HepG2 (cell line): ENCODE results near the gene SH2B2. TPM values are rescaled to one million over a fixed set of nuclear protein-coding genes. Genes with fewer than 3 reads are reported as not detected.

Experiments
- ATAC-seq: fragments of 200-7000 bp; cut with Tn5 transposase; 3 replicates; pipeline ENCODE4 v1.9.1; 2020; ENCODE audit warnings: mild to moderate bottlenecking, moderate library complexity
- BruUV-seq: library from RNA; stranded (reverse); fragments of 400-500 nt; replicated peaks from 2 replicates; lab custom pipeline; 2021; lab: Mats Ljungman, UMichigan
- CTCF ChIA-PET: fragments of 300-600 bp; formaldehyde crosslinking; extraction: SDS; loops from one replicate; lab custom pipeline; 2021; ENCODE audit warnings: low total read pairs, inconsistent platforms, low intra/inter-chr PET ratio; lab: Yijun Ruan, JAX
- POLR2A ChIA-PET: fragments of 350-600 bp; sonication (Branson Sonifier 250); formaldehyde crosslinking; loops from one replicate; lab custom pipeline; 2020; ENCODE audit warnings: antibody characterized with exemption, inconsistent platforms; lab: Yijun Ruan, JAX
- DNase-seq: peaks from one replicate; pipeline ENCODE4 v3.0.0-alpha.2; 2015; ENCODE audit warnings: low spot score
- FAIRE-seq: peaks from 3 replicates; lab custom pipeline; 2011; peaks lifted over from hg19 to GRCh38; lab: Jason Lieb, UNC
- H2AFZ ChIP-seq: one replicate; pipeline ENCODE4 v1.6.1; 2011; ENCODE audit warnings: low read length, inconsistent platforms
- H3K27ac ChIP-seq: fragments of 300-600 bp; 3 replicates; pipeline ENCODE4 v1.8.0; 2011; ENCODE audit warnings: mixed run types, mild to moderate bottlenecking, mixed read lengths, low read length, inconsistent platforms; ENCODE audit not compliant: insufficient read depth; ENCODE audit errors: extremely low read length
- H3K27me3 ChIP-seq, 2 experiments: fragments of 200-600 bp in 1 of 2; 2 replicates in 1 of 2; 3 replicates in 1 of 2; pipeline versions ENCODE4 v1.6.0 to v1.8.0; 2011; ENCODE audit warnings: low read length in 2 of 2, mild to moderate bottlenecking in 2 of 2, moderate library complexity in 2 of 2, inconsistent platforms in 1 of 2; ENCODE audit not compliant: insufficient read depth in 2 of 2, control insufficient read depth in 1 of 2
- H3K36me3 ChIP-seq, 2 experiments: fragments of 200-600 bp in 1 of 2; replicated peaks in 1 of 2; 2 replicates in 1 of 2; 3 replicates in 1 of 2; pipeline versions ENCODE4 v1.5.1 to v1.8.0; 2011; ENCODE audit warnings: low read length in 2 of 2, inconsistent platforms in 1 of 2; ENCODE audit not compliant: insufficient read depth in 2 of 2, control insufficient read depth in 1 of 2
- H3K4me1 ChIP-seq: 2 replicates; pipeline ENCODE4 v1.5.1; 2012; ENCODE audit warnings: low read length, inconsistent platforms; ENCODE audit not compliant: insufficient read depth
- H3K4me2 ChIP-seq: 2 replicates; pipeline ENCODE4 v1.6.0; 2011; ENCODE audit warnings: low read depth, low read length, inconsistent platforms
- H3K4me3 ChIP-seq, 3 experiments: fragments of 200-600 bp in 1 of 3; sonication (generic), shearing (Covaris generic) in 1 of 3; replicated peaks in 1 of 3; 2 replicates each; pipeline ENCODE4 v1.5.1; 2011 to 2016; ENCODE audit warnings: low read length in 3 of 3, inconsistent platforms in 2 of 3, low read depth in 2 of 3, mild to moderate bottlenecking in 2 of 3, control low read depth in 1 of 3, mixed read lengths in 1 of 3; ENCODE audit not compliant: insufficient read depth in 1 of 3
- H3K79me2 ChIP-seq: one replicate; pipeline ENCODE4 v1.6.1; 2011; ENCODE audit warnings: low read length, inconsistent platforms; ENCODE audit not compliant: insufficient read depth
- H3K9ac ChIP-seq: 2 replicates; pipeline ENCODE4 v1.6.0; 2011; ENCODE audit warnings: mild to moderate bottlenecking, low read depth, low read length, inconsistent platforms; ENCODE audit not compliant: insufficient read depth
- H3K9me3 ChIP-seq: 2 replicates; pipeline ENCODE4 v1.5.1; 2012; ENCODE audit warnings: mild to moderate bottlenecking, low read length
- H4K20me1 ChIP-seq: 2 replicates; pipeline ENCODE4 v1.6.0; 2011; ENCODE audit warnings: inconsistent platforms, mild to moderate bottlenecking, low read length, moderate library complexity; ENCODE audit not compliant: insufficient read depth
- BHLHE40 ChIP-seq: IDR thresholded peaks from 2 replicates; pipeline ENCODE4 v1.6.1; 2011; ENCODE audit warnings: low read length, improper control_type of control experiment
- BRCA1 ChIP-seq: sonication (generic); formaldehyde crosslinking; IDR thresholded peaks from 2 replicates; pipeline ENCODE4 v1.4.0; 2020; ENCODE audit warnings: missing genetic modification reagents
- DNMT3B ChIP-seq: conservative IDR thresholded peaks from 2 replicates; pipeline ENCODE4 v1.6.1; 2016; ENCODE audit warnings: missing biosample characterization, control low read depth
- GATAD1 ChIP-seq: IDR thresholded peaks from 2 replicates; pipeline ENCODE4 v1.6.1; 2016; ENCODE audit warnings: missing genetic modification reagents, missing compliant biosample characterization
- HDAC6 ChIP-seq: fragments of 200-600 bp; sonication (generic); IDR thresholded peaks from 2 replicates; pipeline ENCODE4 v1.7.0; 2017; ENCODE audit warnings: mild to moderate bottlenecking, antibody characterized with exemption, low read length, low read depth
- NCOA1 ChIP-seq: sonication (generic); formaldehyde crosslinking; IDR thresholded peaks from 2 replicates; pipeline ENCODE4 v1.9.0; 2021; ENCODE audit warnings: missing genetic modification reagents
- PPARG ChIP-seq: conservative IDR thresholded peaks from 2 replicates; pipeline ENCODE4 v1.6.1; 2016; ENCODE audit warnings: missing biosample characterization, missing genetic modification reagents
- REST ChIP-seq, 2 experiments: IDR thresholded peaks; 2 replicates each; pipeline ENCODE4 v1.6.1; 2011 to 2012; ENCODE audit warnings: low read length in 2 of 2, borderline replicate concordance in 1 of 2, low read depth in 1 of 2, mild to moderate bottlenecking in 1 of 2, moderate library complexity in 1 of 2
- SALL1 ChIP-seq: sonication (generic); formaldehyde crosslinking; IDR thresholded peaks from 2 replicates; pipeline ENCODE4 v1.8.0; 2022; ENCODE audit warnings: mild to moderate bottlenecking, missing genetic modification reagents
- TBX2 ChIP-seq: sonication (generic); formaldehyde crosslinking; IDR thresholded peaks from 2 replicates; pipeline ENCODE4 v1.5.0; 2020; ENCODE audit warnings: missing genetic modification reagents, mild to moderate bottlenecking, borderline replicate concordance
- TGIF2 ChIP-seq: IDR thresholded peaks from 2 replicates; pipeline ENCODE4 v1.6.1; 2016; ENCODE audit warnings: control low read depth, missing compliant biosample characterization
- THAP11 ChIP-seq: IDR thresholded peaks from 2 replicates; pipeline ENCODE4 v1.6.1; 2016; ENCODE audit warnings: missing biosample characterization, missing genetic modification reagents
- TOPORS ChIP-seq: sonication (generic); formaldehyde crosslinking; IDR thresholded peaks from 2 replicates; pipeline ENCODE4 v1.8.0; 2023; ENCODE audit warnings: mild to moderate bottlenecking, missing genetic modification reagents
- ZC3H13 ChIP-seq: sonication (generic); formaldehyde crosslinking; IDR thresholded peaks from 2 replicates; pipeline ENCODE4 v1.8.1; 2023; ENCODE audit warnings: mild to moderate bottlenecking, missing genetic modification reagents, moderate library complexity
- ZFP37 ChIP-seq: sonication (generic); formaldehyde crosslinking; IDR thresholded peaks from 2 replicates; pipeline ENCODE4 v1.4.0; 2020; ENCODE audit warnings: missing genetic modification reagents, borderline replicate concordance
- ZFP91 ChIP-seq: sonication (generic); formaldehyde crosslinking; IDR thresholded peaks from 2 replicates; pipeline ENCODE4 v1.9.0; 2022; ENCODE audit warnings: missing genetic modification reagents, mild to moderate bottlenecking, borderline replicate concordance
- ZNF225 ChIP-seq: sonication (generic); formaldehyde crosslinking; IDR thresholded peaks from 2 replicates; pipeline ENCODE4 v1.4.0; 2020; ENCODE audit warnings: mild to moderate bottlenecking, missing genetic modification reagents
- ZNF451 ChIP-seq: sonication (generic); formaldehyde crosslinking; IDR thresholded peaks from 2 replicates; pipeline ENCODE4 v1.5.0; 2020; ENCODE audit warnings: mild to moderate bottlenecking, missing genetic modification reagents
- ZNF670 ChIP-seq: sonication (generic); formaldehyde crosslinking; IDR thresholded peaks from 2 replicates; pipeline ENCODE4 v1.8.0; 2022; ENCODE audit warnings: mild to moderate bottlenecking, missing genetic modification reagents, borderline replicate concordance
- ZNF740 ChIP-seq: sonication (generic); formaldehyde crosslinking; IDR thresholded peaks from 2 replicates; pipeline ENCODE4 v1.4.0; 2020; ENCODE audit warnings: missing genetic modification reagents
- WGBS: methylation state at CpG from one replicate; pipeline ENCODE4 v1.1.6; 2017; ENCODE audit warnings: low lambda C conversion rate; 5-methylcytosine and 5-hydroxymethylcytosine counted together
- in situ Hi-C: cut with HindIII; loops from 2 replicates; pipeline ENCODE4 v1.10.0; 2017; ENCODE audit warnings: low pct_unique_long_range_greater_than_20kb; ENCODE audit not compliant: extremely low pct_ligation_motif_present
- intact Hi-C: fragments of 100-400 bp; cut with micrococcal nuclease; formaldehyde crosslinking; loops from one replicate; pipeline ENCODE4 v1.10.0; 2022; ENCODE audit not compliant: unreplicated experiment
- polyA plus RNA-seq, 8 experiments: library from polyadenylated mRNA; depleted of rRNA in 3 of 8; stranded (reverse) in 7 of 8; unstranded in 1 of 8; fragments of >200 nt; fragmentation: Illumina TruSeq in 4 of 8; extraction: Trizol in 4 of 8; gene quantifications; 2 replicates each; pipeline versions ENCODE4 v1.2.1 to v1.2.3, GENCODE V29; 2011 to 2016; ENCODE audit warnings: low read depth in 4 of 8, missing spikeins in 1 of 8, mixed read lengths in 1 of 8; ENCODE audit not compliant: insufficient read depth in 1 of 8
- total RNA-seq, 5 experiments: library from RNA; depleted of rRNA; stranded (reverse); fragments of >200 nt; fragmentation: Illumina TruSeq; extraction: Trizol; gene quantifications; 2 replicates each; pipeline ENCODE4 v1.2.3, GENCODE V29; 2016; ENCODE audit warnings: low read depth in 1 of 5

Gene SH2B2
- total and polyA plus RNA-seq, 2 of the 13 experiments (the other 11 are each of a cell fraction or from before 2014, with no cell fraction given), result 0.46 to 1.3 TPM

GRCh38 chr7:102258073-102258748 lies 28.5 kb upstream of the SH2B2 start:
- BruUV-seq, result no TSS peak
- Histone ChIP-seq H3K4me2 (peak overlapping the region; percentile 50), H3K4me3 (peak overlapping the region in 1 of 3 experiments; percentile 24; a peak in 1 of 6 replicates), H3K4me1 (peaks cover 68% of the 10 kb centered on the region), H3K36me3 (no peaks in the 10 kb centered on the region), H3K9ac (peak overlapping the region; percentile 55), H2AFZ (no peak overlapping the region), H3K79me2 (no peaks in the 10 kb centered on the region), H3K9me3 (no peaks in the 10 kb centered on the region), H3K27me3 (no peaks in the 10 kb centered on the region), H3K27ac (peak overlapping the region; percentile 88), H4K20me1 (no peaks in the 10 kb centered on the region)
- in situ Hi-C loops, result loop anchor here (10.0 to 25.0 kb wide), 2 partner anchors 443 to 571 kb away; partner anchors contain the start of gene CUX1
- peak; percentile 94 for ATAC-seq
- ChIA-PET POLR2A (no interaction called here), CTCF (no interaction called here)
- intact Hi-C loops, result no loop called here
- 3% methylated on average over 8 of the region's 25 CpGs for WGBS
- DNase-seq, result peak; percentile 88
- peak; percentile 78 for FAIRE-seq
- TF ChIP-seq ZNF740 (peak; percentile 65; the same call in 1 of the 2 replicates), ZC3H13 (CRISPR knock-in tag) (peak; percentile 71; the same call in 1 of the 2 replicates), TOPORS (CRISPR knock-in tag) (no peak), ZFP91 (CRISPR knock-in tag) (peak; percentile 65), ZNF225 (CRISPR knock-in tag) (peak; percentile 65; the same call in 1 of the 2 replicates), HDAC6 (no peak), ZNF451 (no peak; the same call in 1 of the 2 replicates), PPARG (peak; percentile 81), NCOA1 (CRISPR knock-in tag) (no peak), TBX2 (CRISPR knock-in tag) (peak; percentile 94), BHLHE40 (no peak), THAP11 (peak; percentile 88), GATAD1 (peak; percentile 78), ZFP37 (peak; percentile 92), REST (IDR thresholded peaks at IDR 0.05; ENCODE audit: borderline replicate concordance in 1 of 2, low read depth in 1 of 2, low read length in 2 of 2) (peak in 1 of 2 experiments; percentile 25; a peak in 1 of 4 replicates), ZNF670 (CRISPR knock-in tag) (peak; percentile 93; the same call in 1 of the 2 replicates), DNMT3B (CRISPR knock-in tag) (0 out of 2 replicates have a peak, but pooled peaks have one; percentile 29), SALL1 (CRISPR knock-in tag) (peak; percentile 98), TGIF2 (CRISPR knock-in tag) (peak; percentile 85), BRCA1 (CRISPR knock-in tag) (0 out of 2 replicates have a peak, but pooled peaks have one; percentile 43)
